ENCODE measurements around the gene CFAP46. TPM values are rescaled to one million over a fixed set of nuclear protein-coding genes. Genes with fewer than 3 reads are reported as not detected.

CFAP46 gene
- total and polyA plus RNA-seq, 2 of the 8 experiments (the other 6 are each of a cell fraction or from before 2014, with no cell fraction given): 2.6 to 4.8 TPM

DNA sequence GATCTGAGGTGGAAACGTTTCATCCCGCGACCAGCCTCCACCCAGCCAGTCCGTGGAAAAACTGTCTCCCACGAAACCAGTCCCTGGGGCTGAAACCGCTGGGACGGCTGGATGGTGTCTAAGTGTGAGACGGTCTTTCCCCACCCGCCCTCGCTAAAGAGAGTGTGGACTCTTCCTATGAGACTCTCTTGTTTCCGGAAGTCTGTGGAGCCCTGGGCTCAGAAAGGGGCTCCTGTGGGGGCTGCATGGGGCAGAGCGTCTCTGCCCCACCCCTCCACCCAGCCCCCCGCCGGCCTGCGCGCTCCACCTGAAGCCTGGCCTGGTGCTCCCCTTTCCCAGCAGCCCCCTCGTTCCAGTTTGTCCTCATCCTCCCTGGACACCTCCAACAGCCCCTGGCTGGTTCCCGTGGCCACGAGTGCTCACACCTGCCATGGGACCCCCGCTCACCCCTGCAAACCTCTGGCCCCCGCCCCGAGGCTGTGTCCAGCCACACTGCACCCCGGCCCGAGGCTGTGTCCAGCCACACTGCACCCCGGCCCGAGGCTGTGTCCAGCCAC, 28.7 kb downstream of the CFAP46 start:
- Histone ChIP-seq H2BK20ac (ENCODE audit: low read length) (0 out of 2 replicates have a peak overlapping the region, but pooled peaks have one; percentile 72), H4K91ac (replicated peaks; ENCODE audit: insufficient read length, low read length) (peak overlapping the region; percentile 51), H3K4me1 (replicated peaks in 1 of 4; ENCODE audit: control insufficient read depth in 3 of 4, insufficient read depth in 4 of 4, low read length in 3 of 4) (peaks cover 0 to 25% (median 2%) of the 10 kb centered on the region in 4 experiments; a peak in 6 of 7 replicates), H3K9ac (replicated peaks in 1 of 4; ENCODE audit: extremely low read depth in 1 of 4, low read depth in 3 of 4, low read length in 3 of 4) (no peak overlapping the region), H3K27me3 (replicated peaks in 1 of 4; ENCODE audit: control insufficient read depth in 3 of 4, extremely low read depth in 1 of 4, insufficient read depth in 3 of 4, low read length in 3 of 4) (no peaks in the 10 kb centered on the region), H2AFZ (ENCODE audit: low read length) (no peak overlapping the region), H4K20me1 (replicated peaks in 1 of 2; ENCODE audit: control insufficient read depth in 1 of 2, insufficient read depth in 2 of 2, low read length in 2 of 2) (peaks cover 0 to 1% of the 10 kb centered on the region in 2 experiments), H4K5ac (ENCODE audit: insufficient read length, low read depth, low read length) (no peak overlapping the region), H3K4ac (replicated peaks; ENCODE audit: insufficient read length, low read depth, low read length) (peak overlapping the region; percentile 94), H4K8ac (ENCODE audit: extremely low read depth, insufficient read depth, low read length) (peak overlapping the region; percentile 81; the same call in 1 of the 2 replicates), H2BK5ac (ENCODE audit: low read depth, low read length) (peak overlapping the region; percentile 71; the same call in 1 of the 2 replicates), H3K23me2 (ENCODE audit: low read depth, low read length) (no peaks in the 10 kb centered on the region), H3K4me3 (ENCODE audit: extremely low read depth in 1 of 4, insufficient read depth in 2 of 4, low read depth in 3 of 4, low read length in 4 of 4) (no peak overlapping the region), H3K36me3 (ENCODE audit: control insufficient read depth in 2 of 4, insufficient read depth in 4 of 4, low read length in 3 of 4) (no peaks in the 10 kb centered on the region), H3K18ac (ENCODE audit: extremely low read depth, low read length) (peak overlapping the region; percentile 64), H2AK5ac (ENCODE audit: low read depth, low read length) (no peak overlapping the region), H2BK15ac (ENCODE audit: low read length) (no peak overlapping the region), H3K79me2 (ENCODE audit: control insufficient read depth in 1 of 2, insufficient read depth in 2 of 2, low read length in 2 of 2) (no peaks in the 10 kb centered on the region), H2BK120ac (replicated peaks; ENCODE audit: low read depth, low read length) (no peak overlapping the region), H3K79me1 (ENCODE audit: low read depth, low read length) (no peaks in the 10 kb centered on the region), H3K9me3 (ENCODE audit: insufficient read depth in 2 of 2, low read depth in 1 of 2, low read length in 1 of 2) (no peaks in the 10 kb centered on the region), H3K56ac (replicated peaks; ENCODE audit: insufficient read length, low read depth, low read length) (no peak overlapping the region), H2BK12ac (ENCODE audit: low read depth, low read length) (no peak overlapping the region), H3K27ac (ENCODE audit: low read depth, low read length) (no peak overlapping the region), H3K23ac (ENCODE audit: insufficient read length) (no peak overlapping the region), H3K4me2 (ENCODE audit: insufficient read depth in 1 of 2, low read depth in 2 of 2, low read length in 2 of 2) (peak overlapping the region in 1 of 2 experiments; percentile 22; a peak in 2 of 4 replicates), H3K14ac (ENCODE audit: insufficient read length) (no peak overlapping the region)
- FAIRE-seq (no peak), DNase-seq (ENCODE audit: low read depth in 1 of 2, low spot score in 2 of 2) (no peak)
- ChIA-PET CTCF (ENCODE audit: partially characterized antibody) (no interaction called here), POLR2A (ENCODE audit: partially characterized antibody) (no interaction called here)
- WGBS, 2 experiments (ENCODE audit: extremely low coverage in 1 of 2, insufficient coverage in 1 of 2, insufficient read length in 1 of 2, insufficient replicate concordance in 2 of 2, low coverage in 1 of 2, low lambda C conversion rate in 2 of 2, missing lambda C conversion rate in 1 of 2): 74% methylated on average over 15 of the region's 26 CpGs; no CpG with 5 or more reads in 1 of the 2 experiments
- TF ChIP-seq SIN3A (conservative IDR thresholded peaks at IDR 0.05 in 1 of 2, IDR thresholded peaks at IDR 0.05 in 1 of 2; ENCODE audit: low read depth in 1 of 2, low read length in 2 of 2): no peak
- TF ChIP-seq CREB1 (IDR thresholded peaks at IDR 0.05): no peak
- TF ChIP-seq TAF7 (optimal IDR thresholded peaks at IDR 0.05; ENCODE audit: borderline replicate concordance, low read depth, low read length): no peak
- TF ChIP-seq SUZ12 (IDR thresholded peaks at IDR 0.05; ENCODE audit: low read length): no peak
- TF ChIP-seq CHD2 (IDR thresholded peaks at IDR 0.05; ENCODE audit: low read length): no peak
- TF ChIP-seq KDM5A (IDR thresholded peaks at IDR 0.05; ENCODE audit: low read length): no peak
- TF ChIP-seq EGR1 (IDR thresholded peaks at IDR 0.05; ENCODE audit: borderline replicate concordance, low read depth, low read length): no peak
- no peak for TF ChIP-seq RNF2 (IDR thresholded peaks at IDR 0.05; ENCODE audit: borderline replicate concordance, low read depth, low read length, missing control alignments, poor library complexity, severe bottlenecking)
- TF ChIP-seq HDAC6 (IDR thresholded peaks at IDR 0.05; ENCODE audit: low read depth, low read length): no peak
- no peak for TF ChIP-seq BCL11A (IDR thresholded peaks at IDR 0.05; ENCODE audit: low read depth in 2 of 2, low read length in 2 of 2)
- TF ChIP-seq HDAC2 (IDR thresholded peaks at IDR 0.05; ENCODE audit: borderline replicate concordance in 1 of 2, low read depth in 2 of 2, low read length in 2 of 2): no peak
- TF ChIP-seq ZNF274 (IDR thresholded peaks at IDR 0.05; ENCODE audit: borderline replicate concordance, extremely low read depth, low read length): no peak
- no peak for TF ChIP-seq SP4 (IDR thresholded peaks at IDR 0.05; ENCODE audit: low read length)
- TF ChIP-seq CEBPB (IDR thresholded peaks at IDR 0.05; ENCODE audit: low read depth, low read length): no peak
